HG02759 (cell line): Measurements from ENCODE around the gene CSRP2.

Experiments used
- ATAC-seq: cut with Tn5 transposase; IDR thresholded peaks from one replicate; pipeline ENCODE4 v1.9.1; 2021; ENCODE audit warnings: mild to moderate bottlenecking, moderate library complexity; ENCODE audit not compliant: unreplicated experiment

The CSRP2 gene

DNA sequence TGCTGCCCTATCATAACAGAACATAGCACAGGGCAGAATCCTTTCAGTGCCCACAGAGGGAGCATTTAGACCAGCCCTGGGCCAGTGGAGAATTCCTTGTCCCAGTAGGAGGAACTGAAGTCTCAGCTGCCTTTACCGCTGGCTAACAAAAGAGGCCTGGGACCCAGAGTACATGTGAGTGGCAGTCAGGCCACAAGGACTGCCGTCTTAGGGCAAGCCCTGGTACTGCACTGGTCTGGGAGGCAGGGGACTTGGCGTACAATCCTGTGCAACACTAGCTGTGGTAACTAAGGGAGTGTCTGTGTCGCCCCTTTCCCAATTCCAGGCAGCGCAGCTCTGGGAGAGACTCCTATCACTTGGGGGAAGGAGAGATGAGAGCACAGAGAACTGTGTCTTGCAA is 17.0 kb upstream of the CSRP2 start:
- no peak for ATAC-seq

DNA sequence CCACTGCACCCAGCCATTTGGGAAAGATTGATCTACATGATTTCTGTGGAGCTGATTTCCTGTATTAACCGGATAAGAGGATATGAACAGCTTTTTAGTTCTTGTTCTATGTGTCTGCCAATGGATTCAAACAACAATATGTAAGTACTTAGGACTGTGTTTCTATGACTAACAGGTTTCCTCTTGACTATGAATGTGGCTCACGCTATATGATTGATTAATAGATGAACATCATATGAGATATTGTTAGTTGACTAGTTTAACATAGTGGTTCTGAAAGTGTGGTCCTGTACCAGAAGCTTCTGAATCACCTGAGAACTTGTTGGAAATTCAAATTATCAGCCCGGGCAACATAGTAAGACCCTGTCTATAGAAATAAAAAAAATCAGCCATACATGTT is 12.8 kb upstream of the CSRP2 start:
- ATAC-seq = no peak

DNA sequence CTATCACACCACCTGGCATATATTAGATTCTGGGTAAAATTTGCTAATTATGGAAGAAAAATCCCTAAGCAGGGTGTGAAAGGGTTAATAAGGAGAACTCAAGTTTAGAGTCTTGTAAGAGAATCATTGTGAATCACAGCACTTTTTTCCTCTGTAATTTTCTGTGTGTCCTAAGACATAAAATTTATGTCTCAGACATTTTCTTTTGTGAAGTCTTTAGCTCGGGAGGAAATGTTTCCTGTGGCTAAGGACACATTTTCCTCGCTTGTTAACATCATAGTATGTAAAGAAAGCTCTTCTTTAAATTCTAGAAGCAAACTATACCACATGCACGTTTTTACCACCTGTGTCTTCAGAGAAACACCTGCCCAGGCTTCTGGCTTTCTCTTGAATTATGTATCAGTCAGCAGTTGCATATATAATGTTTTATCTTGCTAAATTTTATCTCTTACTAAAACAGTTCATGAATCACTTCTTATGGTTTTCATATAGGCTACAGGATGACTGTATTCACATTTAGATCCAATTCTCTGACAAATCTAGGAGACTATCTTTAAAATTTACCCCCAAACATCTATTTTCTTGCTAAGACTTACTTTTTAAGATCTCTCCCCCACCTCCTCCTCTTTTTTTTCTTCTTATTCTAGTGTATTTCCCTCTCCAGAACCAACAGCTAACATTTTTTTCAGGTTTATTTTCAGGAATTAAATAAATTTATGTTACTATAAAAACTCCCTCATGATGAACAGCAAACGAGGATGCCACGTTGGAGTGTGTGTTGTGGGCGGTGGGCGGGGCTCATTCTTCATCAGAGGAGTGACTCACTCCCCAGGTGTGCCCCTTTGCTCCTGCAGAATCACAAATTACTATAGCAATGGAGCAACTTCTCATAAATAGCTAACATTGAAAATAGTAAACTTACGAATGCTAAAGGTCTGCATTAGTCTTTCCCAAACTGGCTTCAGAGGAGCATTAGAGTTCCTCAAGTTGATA is 11.6 kb upstream of the CSRP2 start:
- no peak for ATAC-seq

DNA sequence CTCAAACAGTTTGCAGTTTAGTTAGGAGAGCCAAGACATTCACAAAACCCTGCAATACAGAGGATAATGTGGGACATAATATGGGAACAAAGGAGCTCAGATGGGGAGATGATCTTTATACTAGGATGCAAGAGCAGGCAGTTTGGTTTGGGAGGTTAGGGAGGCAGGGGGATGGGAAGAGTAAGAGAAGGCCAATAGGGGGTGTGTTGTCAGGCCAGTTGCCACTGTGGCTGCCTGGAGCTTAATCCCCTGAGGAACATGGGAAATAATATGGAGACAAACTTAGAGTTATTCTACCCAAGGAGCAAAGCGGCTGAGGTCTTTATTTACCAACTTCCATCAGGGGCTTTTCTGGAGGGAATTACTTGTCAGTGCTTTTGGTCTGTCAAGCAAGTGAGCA is 10.0 kb upstream of the CSRP2 start:
- ATAC-seq = no peak

DNA sequence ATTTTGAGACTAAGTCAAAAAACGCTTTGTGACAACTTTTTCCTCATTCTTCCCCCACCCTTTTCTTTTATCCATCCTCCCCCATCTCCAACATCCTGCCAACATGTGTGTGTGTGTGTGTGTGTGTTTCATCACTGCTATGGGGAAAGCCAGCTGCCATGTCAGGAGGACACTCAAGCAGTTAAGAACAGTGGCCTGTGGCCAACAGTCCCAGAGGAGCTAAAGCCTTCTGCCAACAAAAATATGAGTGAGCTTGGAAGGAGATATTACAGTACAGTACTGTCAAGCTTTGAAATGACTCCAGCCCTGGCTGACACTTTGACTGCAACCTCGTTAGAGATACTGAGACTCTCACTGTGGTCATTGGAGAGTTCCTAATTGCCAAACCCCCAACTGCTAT is 5.0 kb upstream of the CSRP2 start:
- no peak for ATAC-seq

DNA sequence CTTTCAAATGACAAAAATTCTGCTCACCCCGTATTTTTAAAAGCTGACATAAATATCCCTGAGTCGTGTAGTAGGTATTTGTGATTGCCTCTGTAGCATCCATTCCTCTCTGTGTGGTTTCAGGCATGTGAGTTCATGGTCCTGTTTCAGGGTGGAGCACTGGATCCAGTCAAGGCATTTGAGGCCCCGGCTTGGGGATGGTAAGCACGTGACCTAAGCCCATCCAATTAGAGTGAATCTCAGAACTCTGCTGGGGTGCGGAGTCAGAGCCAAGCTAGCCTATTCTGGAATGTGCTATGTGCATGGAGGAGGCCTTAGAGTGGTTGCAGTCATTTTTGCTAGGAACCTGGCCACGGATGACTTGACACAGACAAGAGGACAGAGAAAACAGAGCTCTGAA is 4.3 kb upstream of the CSRP2 start:
- no peak for ATAC-seq

DNA sequence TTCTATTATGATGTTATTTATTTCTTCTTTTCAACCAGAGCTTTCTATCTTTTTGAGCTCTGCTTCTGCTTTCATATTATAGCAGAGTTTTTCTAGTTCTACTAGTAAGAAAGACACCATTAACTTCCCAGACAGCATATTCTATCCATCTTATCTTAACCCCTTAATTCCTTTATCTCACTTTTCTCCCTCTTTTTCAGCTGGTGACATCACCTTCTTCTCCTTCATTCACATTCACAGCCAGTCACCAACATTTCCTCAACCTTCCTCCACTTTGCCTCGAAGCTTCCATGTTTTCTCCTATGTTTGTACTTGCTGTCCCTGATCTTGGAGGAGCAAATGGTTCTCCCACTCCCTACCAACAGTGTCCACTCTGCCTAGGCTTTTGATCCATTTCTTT is 3.5 kb upstream of the CSRP2 start:
- no peak for ATAC-seq

DNA sequence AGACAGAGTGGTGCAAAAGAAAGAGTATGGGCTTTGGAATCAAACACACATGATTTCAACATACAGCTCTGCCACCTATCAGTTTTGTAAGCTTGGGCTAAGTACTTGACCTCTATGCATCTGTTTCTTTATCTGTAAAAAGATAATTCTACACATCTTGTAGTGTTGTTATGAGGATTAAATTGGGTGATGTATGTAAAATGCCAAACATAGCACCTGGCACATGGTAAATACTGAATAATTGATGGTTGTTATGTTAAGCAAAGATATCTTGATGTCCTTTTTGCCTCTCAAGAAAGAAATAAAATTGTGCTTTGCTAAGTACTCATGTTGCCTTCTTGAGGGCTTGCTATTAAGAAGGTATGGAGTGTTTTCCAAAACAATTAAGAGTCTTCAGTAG is 2.3 kb upstream of the CSRP2 start:
- ATAC-seq = no peak

DNA sequence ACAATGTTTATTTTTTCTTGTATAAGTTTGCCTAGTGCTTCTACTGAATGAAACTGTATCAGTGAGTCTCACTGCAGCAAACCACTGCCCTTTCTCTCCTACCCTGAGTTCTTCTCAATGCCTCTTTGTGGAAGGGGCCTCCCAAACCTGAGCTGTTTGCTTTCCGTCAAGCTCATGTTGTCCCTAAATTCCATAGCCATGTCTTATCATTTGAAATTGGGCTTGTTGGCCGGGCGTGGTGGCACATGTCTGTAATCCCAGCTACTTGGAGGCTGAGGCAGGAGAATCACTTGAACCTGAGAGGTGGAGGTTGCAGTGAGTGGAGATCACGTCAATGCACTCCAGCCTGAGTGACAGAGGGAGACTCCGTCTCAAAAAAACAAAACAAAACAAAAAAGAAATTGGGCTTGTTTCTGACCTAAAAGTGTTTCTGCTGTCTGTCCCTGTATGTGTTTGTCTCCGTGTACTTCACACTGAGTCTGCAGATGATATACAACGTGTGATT is 1.8 kb upstream of the CSRP2 start:
- ATAC-seq = no peak

DNA sequence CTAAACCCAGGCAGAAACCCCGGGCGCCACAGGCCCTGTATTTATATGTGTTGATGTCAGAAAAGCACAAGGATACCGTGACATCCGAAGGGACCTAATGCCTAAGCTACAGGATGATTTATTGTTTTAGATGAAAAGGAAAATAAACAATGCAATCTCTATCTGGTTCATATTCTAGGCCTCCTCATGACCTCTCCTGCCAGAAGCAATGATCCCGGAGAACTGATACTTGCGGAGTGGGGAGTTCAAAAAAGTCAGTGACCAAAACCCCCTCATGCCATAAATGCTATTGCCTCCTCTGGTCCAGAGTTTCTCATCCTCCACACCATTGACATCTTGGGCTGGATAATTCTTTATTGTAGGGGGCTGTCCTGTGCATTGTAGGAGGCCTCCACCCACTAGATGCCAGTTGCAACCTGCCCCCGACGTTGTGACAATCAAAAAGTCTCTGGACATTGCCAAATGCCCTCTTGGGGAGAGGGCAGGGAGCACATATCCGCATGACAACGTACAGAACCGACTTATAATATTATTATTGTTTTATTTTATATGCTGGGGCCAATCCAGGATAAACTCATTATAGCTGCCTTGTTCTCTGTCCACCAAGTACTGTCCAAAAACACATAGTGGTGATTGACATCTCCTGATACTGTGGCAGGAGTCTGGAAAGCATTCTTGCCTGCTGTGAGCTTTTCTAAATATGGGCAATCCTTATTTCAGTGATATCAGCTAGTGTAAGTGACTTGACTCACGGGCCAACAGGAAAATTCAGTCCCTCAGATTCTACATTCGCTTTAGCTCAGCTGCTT is 1.1 kb upstream of the CSRP2 start:
- no peak for ATAC-seq

DNA sequence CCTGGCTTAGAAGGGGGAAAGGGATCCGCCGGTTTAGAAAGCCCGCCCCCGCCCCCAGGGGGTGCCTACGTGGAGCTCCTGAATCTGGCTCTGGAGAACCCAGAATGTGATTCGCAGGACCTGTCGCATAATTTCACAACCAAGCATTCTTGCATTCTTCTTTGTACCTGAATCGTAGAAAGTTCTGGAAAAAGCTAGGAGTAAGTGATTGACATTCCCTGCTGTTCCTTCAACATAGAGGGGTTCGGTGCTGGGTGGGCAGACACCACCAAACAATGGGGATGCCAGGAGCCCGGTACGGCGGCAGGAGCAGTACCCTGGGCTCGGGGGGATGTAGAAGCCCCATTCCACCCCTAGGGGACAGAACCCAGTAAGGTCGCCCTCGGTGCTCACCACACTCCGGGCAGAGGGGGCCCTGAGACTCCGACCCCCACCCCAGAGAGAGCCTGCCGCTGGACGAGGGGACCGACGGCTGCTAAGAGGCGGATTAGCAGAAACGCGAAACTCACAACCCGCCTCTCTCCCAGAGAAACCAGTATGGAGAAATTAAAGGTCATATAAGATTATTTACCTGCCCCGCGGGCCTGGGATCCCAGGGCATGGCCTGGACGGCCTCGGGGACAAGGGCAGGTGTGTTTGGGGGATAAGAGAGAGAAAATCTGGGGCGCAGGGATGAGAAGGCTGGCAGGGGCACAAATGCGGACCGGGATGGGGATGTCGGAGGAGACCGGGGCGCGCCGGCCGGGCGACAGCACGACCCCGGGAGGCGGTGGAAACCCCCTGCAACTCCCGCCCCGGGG is 520 bp downstream of the CSRP2 start:
- peak; percentile 43 for ATAC-seq

DNA sequence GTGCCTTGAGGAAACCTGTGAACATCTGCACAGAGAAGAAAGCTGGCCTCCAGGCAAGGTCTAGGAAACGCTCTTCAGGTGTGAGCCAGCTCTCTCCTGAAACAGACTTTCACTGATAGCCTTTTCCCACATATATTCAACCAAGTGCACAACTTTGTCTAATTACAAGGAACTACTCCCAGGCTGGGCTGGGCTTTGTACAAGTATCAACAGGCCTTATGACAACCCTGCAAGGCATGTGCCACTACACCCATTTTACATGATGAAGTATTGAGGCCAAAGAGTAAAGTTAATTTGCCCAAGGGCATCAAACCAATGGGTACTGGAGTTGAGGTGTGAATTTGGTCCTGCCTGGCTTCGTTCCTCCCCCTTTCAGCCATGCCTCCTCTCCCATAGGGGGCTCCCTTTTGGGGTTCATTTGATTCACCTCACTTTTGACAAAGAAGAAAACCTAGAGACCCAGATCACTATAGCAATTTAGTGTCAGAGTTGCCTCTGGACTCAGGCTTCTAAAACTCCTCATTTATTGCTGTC is 2.1 kb downstream of the CSRP2 start:
- ATAC-seq = no peak

DNA sequence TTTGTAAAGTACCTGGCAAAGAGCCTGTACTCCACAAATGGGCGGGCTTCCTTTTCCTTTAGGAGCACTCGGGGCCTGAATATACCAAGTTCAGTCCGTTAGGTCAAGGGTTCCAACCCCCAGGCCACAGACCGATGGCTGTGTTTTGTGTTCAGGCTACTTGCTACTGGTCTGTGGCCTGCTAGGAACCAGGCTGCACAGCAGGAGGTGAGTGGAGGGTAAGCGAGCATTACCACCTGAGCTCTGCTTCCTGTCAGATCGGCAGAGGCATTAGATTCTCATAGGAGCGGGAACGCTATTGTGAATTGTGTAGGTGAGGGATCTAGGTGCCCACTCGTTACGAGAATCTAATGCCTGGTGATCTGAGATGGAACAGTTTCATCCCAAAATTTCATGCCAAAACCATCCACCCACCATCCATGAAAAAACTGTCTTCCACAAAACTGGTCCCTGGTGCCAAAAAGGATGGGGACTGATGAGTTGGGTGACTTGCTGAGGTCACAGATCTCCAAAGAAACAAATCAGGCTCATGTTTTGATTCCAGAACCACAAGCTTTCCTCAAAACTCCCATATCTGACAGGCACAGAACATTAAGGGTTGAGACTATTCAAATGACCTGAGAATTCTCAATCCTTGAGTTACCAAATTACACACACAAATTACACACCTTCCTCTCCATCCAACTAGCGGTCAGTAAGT is 4.2 kb downstream of the CSRP2 start:
- no peak for ATAC-seq

DNA sequence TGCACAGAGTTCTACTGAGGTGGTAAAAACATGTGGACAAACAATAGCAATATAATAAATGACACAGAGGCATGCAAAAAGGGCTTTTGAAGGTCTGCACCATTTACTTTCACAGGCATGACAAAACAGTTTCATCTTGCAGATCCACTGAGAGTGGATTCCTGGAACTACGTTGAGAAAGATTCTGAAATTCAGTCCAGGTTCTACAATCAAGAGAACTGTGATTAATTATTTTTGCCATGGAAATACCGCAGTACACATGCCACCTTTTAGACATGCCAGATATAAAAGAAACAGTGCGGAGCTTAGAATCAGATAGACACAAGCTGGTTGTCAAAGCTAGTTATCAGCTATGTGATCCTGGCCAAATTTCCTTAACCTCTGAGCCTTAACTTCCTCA is 4.8 kb downstream of the CSRP2 start:
- no peak for ATAC-seq

DNA sequence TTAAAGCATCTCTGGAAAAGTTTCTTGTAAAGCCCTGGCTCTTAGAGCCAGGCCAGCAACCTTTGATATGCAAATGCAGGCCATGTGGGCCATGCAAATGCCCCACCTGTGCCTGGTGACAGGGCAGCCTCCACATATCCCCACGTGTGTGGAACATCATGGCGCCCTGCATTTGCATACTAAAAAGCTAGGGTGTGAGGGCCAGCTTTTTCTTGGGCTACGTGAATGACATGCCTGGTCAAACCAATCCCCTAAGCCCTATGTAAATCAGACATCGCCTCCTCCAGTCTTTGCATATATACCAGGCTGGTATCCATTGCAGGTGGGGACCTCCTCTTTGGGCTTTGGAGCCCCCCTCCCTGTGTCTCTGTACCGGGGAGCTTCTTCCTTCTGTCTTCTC is 6.4 kb downstream of the CSRP2 start:
- no peak for ATAC-seq

DNA sequence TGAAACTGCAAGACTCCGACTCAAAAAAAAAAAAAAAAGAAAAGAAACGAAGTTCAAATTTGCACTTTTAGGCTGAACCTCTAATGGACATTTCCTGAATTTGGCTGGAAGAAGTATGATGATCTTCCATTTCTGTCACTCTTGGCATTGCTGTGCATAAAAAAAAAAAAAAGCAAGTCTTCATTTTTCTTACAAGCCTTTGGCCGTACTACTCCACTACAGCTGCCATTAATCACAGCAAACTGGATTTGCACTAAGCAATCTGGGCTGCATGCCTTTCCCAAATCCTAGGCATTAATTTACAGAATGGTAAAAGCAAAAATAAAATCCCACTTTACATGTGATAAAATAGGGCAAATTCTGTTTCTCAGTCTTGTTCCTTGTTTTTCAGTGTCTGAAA is 7.1 kb downstream of the CSRP2 start:
- ATAC-seq = no peak

DNA sequence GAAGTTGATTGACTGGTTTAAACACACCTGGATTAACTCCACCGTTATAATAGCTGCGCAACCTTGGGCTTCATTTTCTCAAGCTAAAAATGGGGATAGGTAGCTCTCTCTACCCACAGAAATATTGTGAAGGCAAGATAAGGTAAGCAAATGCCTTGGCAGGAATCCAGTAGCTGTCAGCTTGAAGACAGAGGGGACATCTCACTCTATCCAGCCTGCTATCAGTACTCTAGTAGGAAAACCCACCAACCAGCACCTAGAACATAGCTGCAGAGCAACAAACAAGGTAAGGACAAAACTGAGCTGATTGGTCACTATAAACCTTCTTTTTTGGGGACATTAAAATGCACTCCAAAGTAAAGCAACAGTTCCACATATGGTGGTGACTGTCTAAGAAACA is 7.7 kb downstream of the CSRP2 start:
- no peak for ATAC-seq

DNA sequence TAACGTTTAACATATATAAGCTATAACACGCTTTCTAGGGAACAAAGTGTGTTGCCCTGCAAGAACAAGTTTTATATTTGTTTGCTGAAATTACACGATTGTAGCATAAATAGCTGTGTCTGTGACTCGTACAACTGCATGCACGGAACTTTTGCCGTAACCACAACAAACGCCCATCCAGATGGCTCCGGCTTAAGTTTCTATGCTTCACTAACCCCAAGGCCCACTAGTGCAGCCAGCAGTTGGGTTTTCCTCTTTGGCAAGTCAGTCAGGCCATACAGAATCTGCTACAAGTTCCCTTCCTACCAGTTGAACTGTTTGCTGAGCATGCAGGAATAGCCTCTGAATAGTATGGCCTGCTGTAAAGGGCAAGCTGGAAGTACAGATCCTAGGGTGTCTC is 12.1 kb downstream of the CSRP2 start:
- peak; percentile 68 for ATAC-seq

DNA sequence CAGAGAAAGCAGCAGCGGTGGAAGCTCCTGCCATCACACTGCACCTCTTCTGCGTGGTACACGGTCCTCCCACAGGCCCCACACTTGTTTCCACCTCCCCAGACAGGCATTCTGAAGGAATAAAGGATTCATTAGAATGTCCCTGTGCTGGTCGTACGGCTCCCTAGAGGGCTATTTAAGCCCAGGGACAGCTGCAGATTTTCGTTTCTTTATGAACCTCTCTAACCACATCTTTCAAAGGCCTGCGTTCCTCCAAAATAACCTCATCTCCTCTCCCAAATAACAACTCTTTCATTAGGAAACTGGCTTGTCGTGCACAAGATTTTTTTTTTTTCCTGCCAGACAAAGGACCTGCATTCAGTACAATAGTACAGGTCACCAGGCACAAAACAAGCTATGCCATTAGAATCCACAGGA is 12.7 kb downstream of the CSRP2 start:
- ATAC-seq = no peak

DNA sequence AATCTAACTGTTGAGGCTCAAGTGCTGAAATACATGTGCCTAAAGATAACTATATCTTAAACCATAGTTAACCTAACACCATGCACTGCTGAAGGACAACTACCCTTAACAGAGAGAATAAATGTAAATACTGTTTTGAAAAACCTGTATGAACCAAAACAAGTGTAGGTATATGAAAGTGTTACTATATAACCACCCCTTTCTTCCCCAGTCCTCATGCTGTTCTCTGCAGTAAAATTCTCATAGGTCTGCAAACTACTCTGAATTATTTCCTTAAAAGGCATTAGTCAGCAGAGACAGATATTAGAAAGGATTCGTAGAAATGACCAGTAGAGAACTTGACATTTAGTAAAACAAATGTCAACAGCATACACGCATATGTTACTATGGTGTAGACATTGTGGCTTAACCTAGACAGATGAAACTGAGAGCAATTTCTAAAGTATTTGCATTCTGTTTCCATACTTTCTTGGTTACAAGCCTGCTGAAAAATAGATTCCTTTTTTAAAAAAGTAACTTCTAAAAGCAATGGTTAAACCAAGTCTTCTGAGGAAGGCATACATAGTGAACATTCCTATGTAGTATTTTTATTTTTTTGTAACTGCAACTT is 13.9 kb downstream of the CSRP2 start:
- ATAC-seq = peak; percentile 62
